OCI-M2 (cell line): ENCODE results near the gene SOBP.

ENCODE experiments used
- DNase-seq: peaks from one replicate; lab custom pipeline; 2025; ENCODE audit not compliant: unreplicated experiment; lab: John Stamatoyannopoulos, UW

Gene SOBP

GRCh38 chr6:107677399-107677798 lies 187.5 kb downstream of the SOBP start:
- no peak for DNase-seq

- no peak for DNase-seq
These were observed 189.5 kb downstream of the SOBP start for GRCh38 chr6:107679457-107679856.

GRCh38 chr6:107682721-107683120 lies 192.8 kb downstream of the SOBP start:
- no peak for DNase-seq

GRCh38 chr6:107683183-107683582 lies 193.3 kb downstream of the SOBP start:
- DNase-seq, result no peak

- DNase-seq, result no peak
These were observed 195.1 kb downstream of the SOBP start for GRCh38 chr6:107684996-107685395.

GRCh38 chr6:107689190-107689589 lies 199.3 kb downstream of the SOBP start:
- DNase-seq, result no peak

GRCh38 chr6:107689951-107690642 lies 200.2 kb downstream of the SOBP start:
- no peak for DNase-seq

- no peak for DNase-seq
These were observed 200.7 kb downstream of the SOBP start for GRCh38 chr6:107690643-107691061.

GRCh38 chr6:107691062-107691751 lies 201.3 kb downstream of the SOBP start:
- no peak for DNase-seq

- DNase-seq, result no peak
These were observed 202.4 kb downstream of the SOBP start for GRCh38 chr6:107692351-107692750.

GRCh38 chr6:107695061-107695720 lies 205.3 kb downstream of the SOBP start:
- no peak for DNase-seq

- no peak for DNase-seq
These were observed 207.8 kb downstream of the SOBP start for GRCh38 chr6:107697682-107698081.

- no peak for DNase-seq
These were observed 208.2 kb downstream of the SOBP start for GRCh38 chr6:107698146-107698545.

GRCh38 chr6:107699254-107699653 lies 209.3 kb downstream of the SOBP start:
- no peak for DNase-seq

GRCh38 chr6:107699697-107700325 lies 209.9 kb downstream of the SOBP start:
- no peak for DNase-seq

GRCh38 chr6:107703606-107704005 lies 213.7 kb downstream of the SOBP start:
- no peak for DNase-seq

GRCh38 chr6:107704347-107705013 lies 214.6 kb downstream of the SOBP start:
- DNase-seq, result no peak

- DNase-seq, result no peak
These were observed 216.7 kb downstream of the SOBP start for GRCh38 chr6:107706516-107707115.

- no peak for DNase-seq
These were observed 217.7 kb downstream of the SOBP start for GRCh38 chr6:107707346-107708275.

- no peak for DNase-seq
These were observed 218.5 kb downstream of the SOBP start for GRCh38 chr6:107708435-107708834.
